Spleen (tissue), 11 donors: ENCODE measurements around the gene ETV6. TPM values are rescaled to one million over a fixed set of nuclear protein-coding genes. Genes with fewer than 3 reads are reported as not detected.

ENCODE experiments used
- DNase-seq: peaks from one replicate; pipeline ENCODE4 v3.0.0-alpha.2; 2020
- H3K27ac ChIP-seq, 8 donors: fragments of 200-600 bp; sonication (generic) in 7 of 8; 1 replicate in 4 of 8; 2 replicates in 4 of 8; pipeline versions ENCODE4 v1.5.0 to v1.8.0; 2016 to 2021; ENCODE audit warnings: inconsistent platforms in 4 of 8, mild to moderate bottlenecking in 4 of 8, moderate library complexity in 1 of 8
- H3K27me3 ChIP-seq, 7 donors: fragments of 200-600 bp; sonication (generic) in 6 of 7; replicated peaks in 1 of 7; 1 replicate in 4 of 7; 2 replicates in 3 of 7; pipeline versions ENCODE4 v1.5.0 to v1.8.0; 2016 to 2021; ENCODE audit warnings: inconsistent platforms in 3 of 7, mild to moderate bottlenecking in 1 of 7
- H3K36me3 ChIP-seq, 6 donors: fragments of 200-600 bp; sonication (generic) in 5 of 6; 1 replicate in 4 of 6; 2 replicates in 2 of 6; pipeline versions ENCODE4 v1.5.0 to v1.8.0; 2016 to 2021; ENCODE audit warnings: inconsistent platforms in 2 of 6
- H3K4me1 ChIP-seq, 6 donors: fragments of 200-600 bp; sonication (generic) in 5 of 6; 1 replicate in 3 of 6; 2 replicates in 3 of 6; pipeline versions ENCODE4 v1.5.0 to v1.8.0; 2016 to 2021; ENCODE audit warnings: inconsistent platforms in 3 of 6
- H3K4me3 ChIP-seq, 8 donors: fragments of 200-600 bp; sonication (generic) in 7 of 8; 1 replicate in 4 of 8; 2 replicates in 4 of 8; pipeline versions ENCODE4 v1.5.0 to v1.8.0; 2016 to 2021; ENCODE audit warnings: inconsistent platforms in 4 of 8, mild to moderate bottlenecking in 4 of 8, moderate library complexity in 2 of 8
- H3K9me3 ChIP-seq, 8 donors: fragments of 200-600 bp; sonication (generic) in 7 of 8; 1 replicate in 4 of 8; 2 replicates in 4 of 8; pipeline versions ENCODE4 v1.5.0 to v1.8.0; 2016 to 2021; ENCODE audit warnings: inconsistent platforms in 4 of 8
- POLR2A ChIP-seq, 3 donors: fragments of 450-650 bp; IDR thresholded peaks; one replicate each; pipeline ENCODE4 v1.5.1; 2017; ENCODE audit warnings: antibody characterized with exemption in 3 of 3, mild to moderate bottlenecking in 1 of 3
- POLR2AphosphoS5 ChIP-seq, 3 donors: sonication (generic); formaldehyde crosslinking; IDR thresholded peaks; one replicate each; pipeline ENCODE4 v1.5.1; 2017; ENCODE audit warnings: antibody characterized with exemption in 3 of 3
- WGBS, 5 donors: extraction: QIAGEN DNeasy Blood & Tissue Kit in 3 of 5; methylation state at CpG; one replicate each; pipeline versions ENCODE4 v1.1.5 to v1.1.7; 2013 to 2018; 5-methylcytosine and 5-hydroxymethylcytosine counted together
- intact Hi-C: fragments of 100-400 bp; cut with DNase I; formaldehyde crosslinking; loops from one replicate; pipeline ENCODE4 v1.15.0; 2023; ENCODE audit warnings: low total_unique reads
- polyA plus RNA-seq, 3 donors: library from polyadenylated mRNA; stranded (reverse); fragments of 200-250 nt; gene quantifications; one replicate each; pipeline ENCODE4 v1.2.1, GENCODE V29; 2013
- total RNA-seq, 7 donors: library from RNA; depleted of rRNA in 3 of 7; stranded (reverse); fragments of >200 nt in 3 of 7; fragmentation: NEBNext Ultra II Directional in 4 of 7; extraction: Animal tissue kit (Norgen Biotek cat#: 25700) in 4 of 7; gene quantifications; one replicate each; pipeline versions ENCODE4 v1.1.0 to v1.2.1, GENCODE V29; 2016 to 2021
- TF ChIP-seq, protein P1 (sequence below), 11 experiments: fragments of 200-600 bp in 7 of 11; fragments of 450-650 bp in 4 of 11; sonication (generic) in 4 of 11; IDR thresholded peaks in 8 of 11; conservative IDR thresholded peaks in 3 of 11; 1 replicate in 7 of 11; 2 replicates in 4 of 11; pipeline versions ENCODE4 v1.4.0 to v1.8.0; 2016 to 2021; ENCODE audit warnings: antibody characterized with exemption in 11 of 11, inconsistent platforms in 4 of 11, mild to moderate bottlenecking in 1 of 11
- donor health status: healthy with polysubstance abuse.
- donor health status: DM: no; HTN: no; CAD: no; lungs with moderate emphysema.
- donor health status: DM: no; HTN: no; CAD: no.
- donor health status: Bipolar disorder and iron deficiency.
- donor health status: healthy.
- donor health status: DM: no; HTN: no; CAD: no.
- donor health status: DM: yes; HTN: yes; CAD: no.

ETV6 gene
- total and polyA plus RNA-seq, 10 donors: 7.2 to 116 (median 57.8) TPM

DNA sequence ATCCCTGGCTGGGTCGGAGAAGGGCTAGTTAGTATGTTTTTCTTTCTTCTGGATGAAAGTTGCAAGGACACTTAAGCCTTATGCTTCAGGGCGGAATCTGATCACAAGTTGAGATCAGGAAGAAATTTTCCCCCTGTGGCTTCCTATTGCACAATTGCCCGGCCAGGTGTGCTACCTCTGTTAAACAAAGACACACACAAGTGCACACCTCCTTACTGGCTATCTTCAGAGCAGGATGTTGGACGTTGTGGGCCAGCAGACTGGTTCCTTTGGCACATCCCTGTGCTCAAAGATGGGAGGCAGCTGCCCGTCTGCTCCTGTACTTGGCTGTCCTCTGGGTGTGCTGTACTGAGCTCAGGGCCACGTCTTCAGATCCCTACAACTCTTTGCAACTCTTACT lies 19.1 kb downstream of the ETV6 start:
- peak; percentile 52 for DNase-seq
- no peak overlapping the region for H3K4me3 ChIP-seq
- H3K27ac ChIP-seq: peak overlapping the region in 2 of 8 donors; percentile 6 to 8
- TF ChIP-seq, protein P1, sequence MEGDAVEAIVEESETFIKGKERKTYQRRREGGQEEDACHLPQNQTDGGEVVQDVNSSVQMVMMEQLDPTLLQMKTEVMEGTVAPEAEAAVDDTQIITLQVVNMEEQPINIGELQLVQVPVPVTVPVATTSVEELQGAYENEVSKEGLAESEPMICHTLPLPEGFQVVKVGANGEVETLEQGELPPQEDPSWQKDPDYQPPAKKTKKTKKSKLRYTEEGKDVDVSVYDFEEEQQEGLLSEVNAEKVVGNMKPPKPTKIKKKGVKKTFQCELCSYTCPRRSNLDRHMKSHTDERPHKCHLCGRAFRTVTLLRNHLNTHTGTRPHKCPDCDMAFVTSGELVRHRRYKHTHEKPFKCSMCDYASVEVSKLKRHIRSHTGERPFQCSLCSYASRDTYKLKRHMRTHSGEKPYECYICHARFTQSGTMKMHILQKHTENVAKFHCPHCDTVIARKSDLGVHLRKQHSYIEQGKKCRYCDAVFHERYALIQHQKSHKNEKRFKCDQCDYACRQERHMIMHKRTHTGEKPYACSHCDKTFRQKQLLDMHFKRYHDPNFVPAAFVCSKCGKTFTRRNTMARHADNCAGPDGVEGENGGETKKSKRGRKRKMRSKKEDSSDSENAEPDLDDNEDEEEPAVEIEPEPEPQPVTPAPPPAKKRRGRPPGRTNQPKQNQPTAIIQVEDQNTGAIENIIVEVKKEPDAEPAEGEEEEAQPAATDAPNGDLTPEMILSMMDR (IDR thresholded peaks at IDR 0.05 in 8 of 11, conservative IDR thresholded peaks at IDR 0.05 in 3 of 11): no peak
- TF ChIP-seq POLR2AphosphoS5 (IDR thresholded peaks at IDR 0.05): no peak
- TF ChIP-seq POLR2A (IDR thresholded peaks at IDR 0.05): no peak
- no peaks in the 10 kb centered on the region for H3K27me3 ChIP-seq
- peaks cover 16 to 100% (median 82%) of the 10 kb centered on the region in 6 donors for H3K4me1 ChIP-seq
- intact Hi-C loops: no loop called here
- 34 to 55% (median 43%) methylated on average over 6 of the region's 6 CpGs for WGBS, 5 donors
- peaks cover 0 to 9% (median 0%) of the 10 kb centered on the region in 6 donors for H3K36me3 ChIP-seq
- H3K9me3 ChIP-seq: no peaks in the 10 kb centered on the region

DNA sequence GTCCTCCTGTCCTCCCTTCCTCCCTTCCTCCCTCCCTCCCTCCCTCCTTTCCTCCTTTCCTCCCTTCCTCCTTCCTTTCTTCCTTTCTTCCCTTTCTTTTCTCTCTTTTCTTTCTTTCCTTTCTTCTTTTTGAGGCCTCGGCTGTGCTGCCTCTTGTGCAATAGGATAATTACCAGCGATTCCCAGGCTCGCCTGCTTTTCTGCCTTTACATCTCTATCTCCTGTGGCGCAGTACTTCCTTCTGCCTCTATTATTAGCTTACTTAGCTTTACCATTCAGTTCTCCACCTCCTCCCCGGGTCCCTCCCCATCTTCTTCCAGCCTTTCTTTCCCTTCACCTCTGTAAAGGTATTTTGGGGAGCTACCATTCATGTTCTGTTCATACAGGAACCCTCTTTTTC lies 19.9 kb downstream of the ETV6 start:
- peaks cover 20 to 100% (median 83%) of the 10 kb centered on the region in 6 donors for H3K4me1 ChIP-seq
- intact Hi-C loops: no loop called here
- no peaks in the 10 kb centered on the region for H3K27me3 ChIP-seq
- DNase-seq: no peak
- H3K27ac ChIP-seq: peak overlapping the region in 1 of 8 donors; percentile 8
- no peaks in the 10 kb centered on the region for H3K9me3 ChIP-seq
- WGBS, 5 donors: 35 to 63% (median 61%) methylated on average over 5 of the region's 5 CpGs
- no peak overlapping the region for H3K4me3 ChIP-seq
- TF ChIP-seq POLR2AphosphoS5 (IDR thresholded peaks at IDR 0.05) (no peak), POLR2A (IDR thresholded peaks at IDR 0.05) (no peak)
- TF ChIP-seq, protein P1 (IDR thresholded peaks at IDR 0.05 in 8 of 11, conservative IDR thresholded peaks at IDR 0.05 in 3 of 11): no peak
- peaks cover 0 to 8% (median 0%) of the 10 kb centered on the region in 6 donors for H3K36me3 ChIP-seq

DNA sequence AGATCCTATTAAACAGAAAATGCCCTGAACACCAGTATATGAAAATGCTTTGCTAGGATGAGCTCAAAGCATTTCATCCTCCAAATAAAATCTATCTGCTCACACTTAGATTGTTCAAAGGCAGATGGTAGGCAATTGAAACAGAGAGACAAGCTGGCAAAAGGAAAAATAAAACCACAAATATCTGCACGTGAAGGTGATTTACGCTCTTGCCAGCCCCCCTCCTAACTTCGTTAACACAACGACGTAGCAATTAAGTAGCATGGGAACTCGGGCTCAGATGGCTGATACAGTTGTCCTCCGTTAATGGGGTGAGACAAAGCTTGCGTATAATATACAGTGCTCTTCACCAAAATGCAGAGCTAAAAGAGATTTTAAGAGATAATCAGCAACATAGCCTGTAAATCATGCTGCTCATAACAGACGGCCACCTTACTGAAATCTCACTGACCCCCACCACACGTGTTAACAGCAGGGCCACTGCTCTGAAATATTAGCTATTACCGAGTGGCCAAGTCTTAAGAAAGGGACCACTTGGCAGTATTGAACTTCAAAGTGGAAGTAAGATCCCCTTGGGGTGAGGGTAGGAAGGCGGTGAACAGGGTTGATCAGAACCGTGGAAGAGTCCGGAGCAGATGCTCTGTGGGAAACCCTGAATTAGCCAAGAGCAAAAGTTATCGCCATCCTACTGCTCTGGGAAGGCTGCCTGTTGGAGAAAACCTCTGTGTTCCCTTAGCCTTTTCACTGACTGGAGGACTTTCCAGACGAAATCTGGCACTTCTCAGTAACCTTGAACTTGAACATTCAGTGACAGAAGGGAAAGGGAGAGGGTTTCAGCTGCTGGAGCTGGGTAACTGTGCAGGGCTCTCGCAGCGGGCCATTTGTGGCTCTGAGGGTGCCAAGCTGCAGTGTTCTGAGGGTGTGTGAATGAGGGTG lies 23.1 kb downstream of the ETV6 start:
- no peaks in the 10 kb centered on the region for H3K9me3 ChIP-seq
- TF ChIP-seq, protein P1 (IDR thresholded peaks at IDR 0.05 in 8 of 11, conservative IDR thresholded peaks at IDR 0.05 in 3 of 11): no peak
- TF ChIP-seq POLR2AphosphoS5 (IDR thresholded peaks at IDR 0.05): no peak
- no peak for TF ChIP-seq POLR2A (IDR thresholded peaks at IDR 0.05)
- H3K27ac ChIP-seq: peak overlapping the region in 6 of 8 donors; percentile 26 to 78 (median 66)
- 51 to 57% (median 54%) methylated on average over 18 of the region's 18 CpGs for WGBS, 5 donors
- H3K4me3 ChIP-seq: no peak overlapping the region
- intact Hi-C loops: no loop called here
- peaks cover 27 to 100% (median 86%) of the 10 kb centered on the region in 6 donors for H3K4me1 ChIP-seq
- DNase-seq: no peak
- peaks cover 0 to 3% (median 0%) of the 10 kb centered on the region in 6 donors for H3K36me3 ChIP-seq
- no peaks in the 10 kb centered on the region for H3K27me3 ChIP-seq
